Fibroblast of pulmonary artery (primary cell): ENCODE results near the gene TRAM2.
A peak's percentile ranks its signal among the peaks of the same experiment; 100 is the strongest.

ENCODE experiments used
- DNase-seq: peaks from one replicate; pipeline ENCODE4 v3.0.0-alpha.2; 2010; ENCODE audit warnings: low read depth
- H3K4me3 ChIP-seq: replicated peaks from 2 replicates; pipeline ENCODE4 v1.5.1; 2011; ENCODE audit warnings: low read depth, mild to moderate bottlenecking, control low read depth, low read length, moderate library complexity
- CTCF ChIP-seq: IDR thresholded peaks from 2 replicates; pipeline ENCODE4 v1.5.1; 2011; ENCODE audit warnings: mild to moderate bottlenecking, control low read depth, low read length, inconsistent platforms; ENCODE audit errors: missing control alignments

Gene TRAM2

GRCh38 chr6:52553158-52553557, 23.7 kb downstream of the TRAM2 start:
- no peak for DNase-seq
- no peak for TF ChIP-seq CTCF
- H3K4me3 ChIP-seq, result no peak overlapping the region

- DNase-seq, result no peak
- H3K4me3 ChIP-seq, result no peak overlapping the region
- no peak for TF ChIP-seq CTCF
Observed at GRCh38 chr6:52552278-52552643, 24.6 kb downstream of the TRAM2 start.

- DNase-seq, result peak; percentile 84
- TF ChIP-seq CTCF, result no peak
- H3K4me3 ChIP-seq, result no peak overlapping the region
Observed at GRCh38 chr6:52551483-52552277, 25.2 kb downstream of the TRAM2 start.

GRCh38 chr6:52550870-52551269, 26.0 kb downstream of the TRAM2 start:
- no peak for TF ChIP-seq CTCF
- no peak for DNase-seq
- no peak overlapping the region for H3K4me3 ChIP-seq

- DNase-seq, result no peak
- no peak for TF ChIP-seq CTCF
- H3K4me3 ChIP-seq, result no peak overlapping the region
Observed at GRCh38 chr6:52550014-52550575, 26.8 kb downstream of the TRAM2 start.

- TF ChIP-seq CTCF, result no peak
- no peak for DNase-seq
- no peak overlapping the region for H3K4me3 ChIP-seq
Observed at GRCh38 chr6:52549428-52549827, 27.4 kb downstream of the TRAM2 start.

GRCh38 chr6:52548999-52549398, 27.9 kb downstream of the TRAM2 start:
- DNase-seq, result no peak
- no peak for TF ChIP-seq CTCF

More at GRCh38 chr6:52548999-52549398, 27.9 kb downstream of the TRAM2 start:
- no peak overlapping the region for H3K4me3 ChIP-seq
